OCI-LY1 (cell line): Measurements from ENCODE around the gene ADAMTS3.

Source experiments
- CTCF ChIP-seq: fragments of 200-600 bp; sonication (generic), shearing (Covaris generic); IDR thresholded peaks from 2 replicates; pipeline ENCODE4 v1.5.1; 2017; ENCODE audit warnings: mild to moderate bottlenecking, antibody characterized with exemption, low read length, moderate library complexity, mixed read lengths
- EZH2 ChIP-seq: fragments of 200-600 bp; sonication (generic), shearing (Covaris generic); IDR thresholded peaks from 2 replicates; pipeline ENCODE4 v1.8.0; 2017; ENCODE audit warnings: borderline replicate concordance, mixed run types, mild to moderate bottlenecking, antibody characterized with exemption, low read length, moderate library complexity, mixed read lengths

- no peak for TF ChIP-seq CTCF
- TF ChIP-seq EZH2: no peak
These were observed 61.9 kb downstream of the ADAMTS3 start for GRCh38 chr4:72507167-72507566.
